ENCODE data around the gene TMEM131L. TPM values are rescaled to one million over a fixed set of nuclear protein-coding genes. Genes with fewer than 3 reads are reported as not detected.
"Not testable (repeated sequence)": the region's sequence is repeated elsewhere in the genome, so short reads cannot be mapped to it uniquely, and the experiment has no call there.

The TMEM131L gene
- total RNA-seq, 1 donor from 2014 or later, result 42.4 TPM

- FAIRE-seq, result no peak
- no peak for DNase-seq (ENCODE audit: low spot score in 2 of 2)
These were observed 69.8 kb downstream of the TMEM131L start for GRCh38 chr4:153535772-153536513.

GRCh38 chr4:153537493-153537960 is 71.4 kb downstream of the TMEM131L start:
- FAIRE-seq, result no peak
- no peak for DNase-seq (ENCODE audit: low spot score in 2 of 2)

- DNase-seq (ENCODE audit: low spot score in 2 of 2), result no peak
- FAIRE-seq, result no peak
These were observed 72.6 kb downstream of the TMEM131L start for GRCh38 chr4:153538487-153539357.

DNA sequence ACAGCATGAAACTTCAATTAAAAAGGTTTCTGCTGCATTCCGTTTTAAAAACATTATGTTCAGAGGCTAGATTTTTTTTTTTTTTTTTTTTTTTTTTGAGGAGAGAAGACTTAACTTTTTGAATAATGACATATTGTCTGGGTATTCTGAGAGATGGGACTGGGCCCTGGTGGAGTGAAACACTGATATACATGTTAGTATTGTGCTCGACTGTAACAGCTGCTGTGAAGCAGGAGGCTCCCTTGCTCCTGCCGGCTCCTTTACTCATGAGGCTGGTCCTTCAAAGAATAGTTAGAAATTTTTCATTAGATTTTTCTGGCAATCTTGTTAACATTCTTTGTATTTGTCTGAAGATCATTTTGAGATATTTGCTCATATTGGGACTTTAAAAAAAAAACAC is 73.3 kb downstream of the TMEM131L start:
- no peak for DNase-seq (ENCODE audit: low spot score in 2 of 2)
- peak; percentile 17 for FAIRE-seq

DNA sequence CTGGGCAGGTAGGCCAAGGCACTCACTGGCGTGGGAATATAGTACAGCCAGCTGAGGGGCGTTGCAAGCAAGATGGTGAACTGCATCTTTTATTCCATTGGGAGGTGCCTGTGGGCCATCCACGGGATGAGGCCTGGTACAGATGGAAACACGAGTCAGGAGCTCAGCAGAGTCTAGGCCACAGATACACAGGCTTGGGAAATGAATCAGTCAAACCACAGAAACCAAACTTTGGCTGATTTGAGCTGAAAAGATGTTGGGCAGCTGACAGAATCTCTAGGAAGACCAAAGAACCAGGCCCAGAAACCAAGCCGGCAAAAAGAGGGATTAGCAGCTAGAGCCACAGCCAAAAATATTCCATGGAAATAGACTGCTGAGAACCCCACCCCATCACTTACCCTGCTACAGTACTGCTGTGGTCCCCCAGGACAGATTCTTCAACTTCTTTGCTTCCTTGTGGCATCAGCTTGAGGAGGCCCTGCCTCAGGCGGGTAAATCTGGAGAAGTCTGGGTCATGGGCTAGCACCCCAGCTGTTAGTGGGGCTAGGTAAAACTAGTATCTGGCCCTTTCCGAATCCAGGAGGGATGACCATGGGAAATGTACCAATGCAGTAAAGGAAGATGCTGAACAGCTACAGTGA is 75.4 kb downstream of the TMEM131L start:
- FAIRE-seq (no peak), DNase-seq (ENCODE audit: low spot score in 2 of 2) (no peak)

DNA sequence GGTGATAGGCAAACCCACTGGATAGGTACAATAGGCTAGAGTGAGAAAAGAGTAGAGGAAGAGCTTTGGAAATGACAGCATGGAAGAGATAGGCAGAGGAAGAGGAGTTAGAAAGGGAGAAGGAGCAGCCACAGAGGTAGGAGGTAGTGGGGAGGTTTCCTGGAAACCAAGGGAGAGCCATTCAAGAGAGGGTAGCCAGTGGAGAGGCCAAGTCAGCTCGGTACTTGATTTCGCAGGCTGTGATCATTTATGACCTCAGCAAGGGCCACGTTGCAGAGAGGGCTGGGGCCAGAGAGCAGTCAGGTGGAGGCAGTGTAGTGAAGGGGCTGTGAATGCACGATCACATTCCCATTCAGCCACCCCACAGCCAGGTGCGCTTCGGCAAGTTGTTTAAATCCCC is 76.0 kb downstream of the TMEM131L start:
- DNase-seq (ENCODE audit: low spot score in 2 of 2) (no peak), FAIRE-seq (no peak)

GRCh38 chr4:153542834-153543233 is 76.7 kb downstream of the TMEM131L start:
- no peak for DNase-seq (ENCODE audit: low spot score in 2 of 2)
- FAIRE-seq, result no peak

- FAIRE-seq (no peak), DNase-seq (ENCODE audit: low spot score in 2 of 2) (no peak)
These were observed 77.2 kb downstream of the TMEM131L start for GRCh38 chr4:153543351-153543750.

- FAIRE-seq (no peak), DNase-seq (ENCODE audit: low spot score in 2 of 2) (no peak)
These were observed 79.7 kb downstream of the TMEM131L start for GRCh38 chr4:153545822-153546221.

GRCh38 chr4:153546280-153546679 is 80.1 kb downstream of the TMEM131L start:
- FAIRE-seq, result no peak
- no peak for DNase-seq (ENCODE audit: low spot score in 2 of 2)

DNA sequence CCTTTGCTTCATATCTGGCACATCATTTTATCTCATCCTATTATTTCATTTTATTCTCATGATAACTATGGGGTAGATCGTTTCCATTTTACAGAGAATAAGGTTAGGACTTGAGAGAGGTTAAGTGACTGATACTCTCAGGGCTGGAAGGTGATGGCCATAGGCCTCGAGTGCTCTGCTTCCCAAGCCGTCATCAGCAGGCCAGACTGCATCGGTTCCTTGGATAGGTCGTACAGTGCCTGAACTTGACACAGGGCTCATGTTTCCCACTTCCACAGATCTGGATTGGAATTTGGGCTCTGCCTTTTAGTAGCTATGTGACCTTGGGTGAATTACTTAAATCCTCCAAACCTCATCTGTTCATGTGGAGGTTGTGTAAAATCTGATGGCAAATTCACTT is 81.4 kb downstream of the TMEM131L start:
- FAIRE-seq, result no peak
- no peak for DNase-seq (ENCODE audit: low spot score in 2 of 2)

GRCh38 chr4:153548907-153549306 is 82.7 kb downstream of the TMEM131L start:
- not testable (repeated sequence) for FAIRE-seq; DNase-seq (ENCODE audit: low spot score in 2 of 2)

DNA sequence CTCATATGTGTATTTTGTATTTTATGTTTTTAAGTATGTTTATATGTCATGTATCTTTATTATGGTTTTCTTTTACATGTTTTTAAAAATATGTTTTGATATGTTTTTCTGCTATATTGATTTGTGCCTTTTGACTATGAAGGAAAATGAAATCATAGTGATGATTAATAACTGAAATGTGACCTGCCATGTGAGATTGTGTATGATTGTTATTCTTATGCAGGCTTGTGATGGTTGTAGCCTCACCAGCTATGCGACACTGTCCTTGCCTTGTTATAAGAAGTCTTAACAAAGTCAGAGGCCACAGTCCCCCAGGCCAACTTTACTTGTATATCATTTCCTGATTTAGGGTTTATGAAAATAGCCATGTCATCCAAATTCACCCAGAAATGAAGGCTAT is 83.2 kb downstream of the TMEM131L start:
- FAIRE-seq (peak; percentile 68), DNase-seq (ENCODE audit: low spot score in 2 of 2) (no peak)

DNA sequence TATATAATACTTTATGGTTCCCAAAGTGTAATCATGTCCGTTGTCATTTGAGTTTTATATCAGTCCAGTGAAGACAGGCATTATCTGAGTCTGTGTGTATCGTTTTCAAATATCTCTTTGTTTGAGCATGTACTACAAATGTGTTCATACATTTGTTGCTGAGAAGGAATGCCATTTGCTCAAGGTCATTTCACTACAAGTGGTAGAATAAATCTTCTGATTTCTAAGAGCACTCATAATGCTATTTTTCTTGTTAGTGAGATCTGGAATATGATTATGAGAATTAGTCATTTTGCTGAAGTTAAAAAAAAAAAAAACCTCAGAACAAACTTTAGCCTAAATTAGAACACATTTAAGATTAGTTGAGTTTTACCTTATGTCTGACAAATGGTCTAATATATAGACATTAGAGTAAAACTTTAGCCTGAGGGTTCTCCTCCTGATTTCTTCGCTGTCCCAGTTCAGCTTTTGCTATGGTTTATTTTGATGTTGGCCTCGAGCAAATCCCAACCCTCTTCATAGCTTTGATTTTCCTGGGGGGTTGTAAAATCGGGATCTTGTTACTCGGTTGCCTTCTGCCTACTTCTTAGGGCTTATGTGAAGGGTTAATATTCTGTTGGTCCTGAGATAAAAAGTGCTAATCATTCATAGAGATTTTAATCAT is 87.1 kb downstream of the TMEM131L start:
- FAIRE-seq, result peak; percentile 8

DNA sequence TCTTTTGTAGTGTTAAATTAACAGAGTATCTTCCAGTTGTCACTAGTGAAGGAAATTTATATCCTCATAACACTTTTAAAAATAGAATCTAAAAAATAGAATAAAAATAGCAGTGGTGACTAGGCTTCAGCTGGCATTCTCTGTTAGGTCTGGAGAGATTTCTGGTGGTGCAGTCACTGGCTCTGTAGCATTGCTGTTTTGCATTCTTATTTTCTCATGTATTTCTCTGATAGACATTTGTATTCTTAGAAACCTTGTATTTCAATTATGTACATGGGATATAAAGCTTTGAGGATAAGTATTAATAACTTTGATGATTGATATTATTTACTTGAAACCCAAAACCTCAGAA is 87.6 kb downstream of the TMEM131L start:
- DNase-seq (ENCODE audit: low spot score in 2 of 2) (no peak), FAIRE-seq (no peak)

More for the DNA sequence above, 87.1 kb downstream of the TMEM131L start:
- no peak for DNase-seq (ENCODE audit: low spot score in 2 of 2)

GRCh38 chr4:153555730-153556434 is 89.7 kb downstream of the TMEM131L start:
- FAIRE-seq, result no peak
- no peak for DNase-seq (ENCODE audit: low spot score in 2 of 2)

DNA sequence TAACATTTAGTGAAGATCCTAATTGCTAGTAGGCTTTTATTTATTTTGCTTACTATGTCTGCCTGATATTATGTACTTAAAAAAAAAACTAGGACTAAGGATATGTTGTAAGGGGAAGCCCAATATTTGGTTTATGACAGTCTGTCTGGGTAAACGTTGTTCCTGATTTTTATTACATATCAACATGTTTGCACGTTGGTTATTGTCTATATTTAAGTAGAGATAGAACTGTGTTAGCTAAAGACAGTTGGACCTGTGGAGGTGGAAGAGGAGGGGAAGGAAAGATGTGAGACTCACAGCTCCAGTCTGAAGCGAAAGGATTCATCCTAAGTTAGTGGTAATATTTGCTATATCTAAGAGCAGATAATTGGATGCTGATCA is 90.3 kb downstream of the TMEM131L start:
- no peak for DNase-seq (ENCODE audit: low spot score in 2 of 2)
- FAIRE-seq, result no peak

DNA sequence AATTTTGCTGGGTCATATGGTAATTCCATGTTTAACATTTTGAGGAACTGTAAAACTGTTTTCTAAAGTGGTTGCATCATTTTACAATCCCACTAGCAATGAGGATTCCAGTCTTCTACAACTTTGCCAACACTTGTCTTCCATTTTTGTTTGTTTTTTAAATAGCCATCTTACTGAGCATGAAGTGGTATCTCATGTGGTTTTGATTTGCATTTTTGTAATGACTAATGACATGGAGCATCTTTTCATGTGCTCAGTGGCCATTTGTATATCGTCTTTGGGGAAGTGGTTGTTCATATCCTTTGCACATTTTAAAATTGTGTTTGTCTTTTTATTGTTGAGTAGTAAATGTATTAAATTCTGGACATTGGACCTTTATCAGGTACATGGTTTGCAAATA is 94.7 kb downstream of the TMEM131L start:
- DNase-seq (ENCODE audit: low spot score in 2 of 2), result no peak
- no peak for FAIRE-seq

GRCh38 chr4:153564630-153565525 is 98.7 kb downstream of the TMEM131L start:
- DNase-seq (ENCODE audit: low spot score in 2 of 2), result no peak
- peak; percentile 10 for FAIRE-seq

All from frontal cortex (tissue), 4 donors.